CD4-positive, alpha-beta T cell treated with Interferon gamma for 1 hour (primary cell): ENCODE measurements around the gene TMEM229B.

ENCODE experiments used
- DNase-seq: peaks from one replicate; pipeline ENCODE4 v3.0.0-alpha.2; 2020

Gene TMEM229B

DNA sequence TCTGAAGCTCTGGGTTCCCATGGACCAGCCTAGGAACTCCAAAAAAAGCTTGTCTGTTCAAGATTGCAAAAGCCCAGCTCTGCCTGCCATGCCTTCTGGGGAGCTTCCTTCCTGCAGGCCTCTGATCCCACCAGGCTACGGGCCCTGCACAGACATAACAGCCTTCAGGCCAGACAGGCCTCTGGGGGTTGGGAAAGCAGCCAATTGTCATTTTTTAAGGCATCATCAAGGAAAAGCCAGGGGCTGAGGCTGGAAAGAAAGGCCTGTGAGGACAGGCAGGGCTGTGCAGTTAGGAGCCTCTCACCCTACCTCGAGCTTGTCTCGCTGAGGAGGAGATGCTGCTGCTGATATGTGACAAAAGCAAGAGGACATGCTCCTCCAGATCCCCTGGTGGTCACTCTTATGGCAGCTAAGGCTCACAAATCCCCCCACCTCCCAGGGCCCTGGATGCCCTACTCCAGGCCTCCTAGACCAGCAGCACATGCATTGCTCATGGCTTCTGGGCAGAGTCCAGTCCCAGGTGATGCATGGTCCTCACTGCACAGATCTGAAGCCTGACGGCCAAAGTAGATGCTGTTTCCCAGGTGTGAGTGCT, 2.9 kb downstream of the TMEM229B start:
- no peak for DNase-seq

DNA sequence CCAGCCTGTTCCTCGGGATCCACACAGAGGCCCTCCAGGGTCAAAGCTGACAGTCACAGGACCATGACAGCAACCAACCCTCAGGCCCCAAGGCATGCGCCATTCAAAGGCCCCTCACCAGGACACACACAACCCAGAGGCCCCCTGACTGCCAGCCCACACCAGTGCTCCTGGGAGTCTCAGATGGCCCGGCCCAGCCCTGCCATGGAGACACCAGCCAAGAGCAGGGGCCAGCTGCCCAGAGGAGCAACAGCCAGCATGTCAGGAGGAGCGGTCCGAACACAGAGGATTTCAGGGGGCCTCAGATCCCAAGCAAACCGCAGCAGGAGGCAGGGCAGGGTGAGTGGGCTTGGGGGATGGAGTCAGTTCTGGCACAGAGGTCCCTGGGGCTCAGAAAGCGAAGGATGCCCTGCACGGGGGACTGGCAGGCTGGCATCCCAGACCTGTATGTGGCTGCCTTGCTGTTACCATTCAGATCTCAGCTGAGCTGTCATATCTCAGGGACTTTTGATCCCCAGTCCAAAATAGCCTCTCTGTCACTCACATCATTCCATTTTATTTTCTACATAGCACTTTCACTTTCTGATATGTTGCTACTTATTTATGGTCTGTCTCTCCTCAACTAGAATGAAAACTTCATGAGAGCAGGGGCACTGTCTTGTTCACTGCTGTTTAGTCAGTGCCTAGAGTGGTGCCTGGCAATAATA, 4.8 kb downstream of the TMEM229B start:
- no peak for DNase-seq

DNA sequence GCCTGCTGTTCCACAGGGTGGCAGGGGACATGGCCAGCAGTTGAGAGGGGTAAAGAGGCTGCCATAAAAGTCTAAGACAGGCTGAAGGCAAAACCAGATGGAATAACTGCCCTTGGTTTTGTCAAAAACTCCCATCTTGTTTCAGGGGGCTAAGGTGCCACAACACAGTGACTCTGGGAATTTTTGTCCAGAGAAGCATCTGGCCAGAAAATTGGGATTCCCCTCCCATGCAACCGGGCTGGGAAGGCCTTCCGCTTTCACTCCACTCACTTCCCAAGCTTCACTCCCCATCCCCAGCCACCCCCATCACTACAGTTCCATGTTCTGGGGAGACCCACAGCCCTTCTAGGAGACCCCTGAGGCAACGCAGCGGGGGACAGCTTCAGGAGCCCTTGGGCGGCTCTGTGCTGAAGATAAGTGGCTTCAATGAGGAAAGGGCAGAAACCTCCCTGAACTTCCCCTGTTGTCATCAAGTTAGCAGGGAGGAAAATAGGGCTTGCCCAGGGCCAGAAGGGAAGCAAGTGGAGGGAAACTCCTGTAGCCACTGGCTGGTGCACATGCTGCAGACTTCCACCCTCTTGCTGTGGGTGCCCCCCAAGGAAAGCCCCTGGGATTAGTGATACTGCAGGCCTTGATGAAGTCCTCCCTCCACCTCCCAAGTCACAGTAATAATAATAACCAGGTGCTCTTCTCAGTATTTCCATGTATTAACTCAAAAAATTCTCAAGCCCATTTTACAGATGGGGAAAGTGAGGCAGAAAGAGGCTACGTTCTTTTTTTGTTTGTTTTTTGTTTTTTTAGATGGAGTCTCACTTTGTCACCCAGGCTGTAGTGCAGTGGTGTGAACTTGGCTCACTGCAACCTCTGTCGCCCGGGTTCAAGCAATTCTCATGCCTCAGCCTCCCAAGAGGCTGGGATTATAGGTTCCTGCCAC, 6.0 kb downstream of the TMEM229B start:
- no peak for DNase-seq

DNA sequence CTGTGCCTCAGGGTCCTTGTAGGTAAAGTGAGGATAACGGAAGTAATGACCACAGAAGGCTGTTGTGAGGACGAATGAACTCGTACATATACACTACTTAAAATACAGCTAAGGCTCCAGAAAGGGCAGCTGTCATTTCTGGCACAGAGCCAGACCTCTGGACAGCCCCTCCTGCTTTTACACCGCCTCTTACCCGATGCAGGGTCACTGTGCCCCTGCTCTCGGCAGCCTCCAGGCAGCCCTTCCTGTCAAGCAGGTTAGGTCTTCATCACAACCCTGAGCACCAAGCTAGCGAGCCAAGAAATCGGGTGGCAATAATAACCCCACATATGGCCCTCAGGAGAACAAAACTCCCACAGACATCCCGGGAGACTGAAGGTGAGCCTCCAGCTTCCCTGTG, 8.5 kb downstream of the TMEM229B start:
- DNase-seq = no peak

DNA sequence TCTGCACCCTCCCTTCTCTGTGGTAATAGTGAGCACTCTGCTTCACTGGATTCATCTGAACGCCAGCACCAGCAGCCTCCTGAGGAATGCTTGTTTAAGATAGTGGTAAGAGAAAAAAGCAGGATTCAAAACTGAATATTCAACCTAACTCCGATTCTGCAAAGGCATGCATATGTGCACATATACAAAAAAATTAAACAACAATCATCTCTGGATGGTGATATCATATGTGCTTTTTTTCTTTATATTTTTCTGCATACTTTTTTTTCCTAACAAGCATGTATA, 9.8 kb downstream of the TMEM229B start:
- no peak for DNase-seq

DNA sequence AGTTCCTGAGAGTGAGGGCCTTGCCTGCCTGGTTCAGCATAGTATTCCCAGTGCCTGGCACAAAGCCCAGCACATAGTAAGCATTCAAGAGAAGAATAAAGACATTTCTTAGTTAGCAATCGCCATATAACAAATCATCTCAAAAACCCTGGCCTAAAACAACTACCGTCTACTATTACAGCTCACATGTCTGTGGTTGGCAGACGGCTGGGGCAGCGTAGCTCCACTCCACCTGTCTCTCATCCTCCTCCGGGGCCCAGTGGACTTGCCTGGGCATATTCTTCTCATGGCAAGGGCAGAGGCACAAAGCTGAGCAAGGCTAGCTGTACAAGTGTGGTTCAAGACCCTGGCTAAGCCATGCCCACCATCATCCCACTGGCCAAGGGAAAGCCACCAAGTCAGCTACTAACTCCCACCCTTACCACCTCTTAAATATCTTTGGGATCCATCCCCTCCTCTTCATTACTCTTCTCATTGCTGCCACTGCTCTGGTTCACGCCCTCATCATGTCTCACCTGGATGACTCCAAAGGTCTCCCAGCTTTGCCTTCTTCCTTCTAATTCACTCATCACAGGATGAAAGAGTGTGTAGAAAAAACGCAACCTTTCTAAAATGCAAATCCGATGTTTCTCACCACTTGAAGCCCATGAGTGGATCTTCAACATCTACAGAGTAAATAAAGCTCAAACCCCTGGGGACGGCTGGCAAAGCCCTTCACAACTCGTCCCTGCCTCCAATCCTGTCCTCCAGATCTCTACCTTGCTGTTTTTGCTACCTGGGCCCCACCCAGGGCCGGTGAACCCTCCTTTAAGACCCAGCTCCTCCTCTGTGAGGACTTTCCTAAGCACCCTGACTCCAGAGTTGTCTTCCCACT, 10.4 kb downstream of the TMEM229B start:
- DNase-seq = no peak

DNA sequence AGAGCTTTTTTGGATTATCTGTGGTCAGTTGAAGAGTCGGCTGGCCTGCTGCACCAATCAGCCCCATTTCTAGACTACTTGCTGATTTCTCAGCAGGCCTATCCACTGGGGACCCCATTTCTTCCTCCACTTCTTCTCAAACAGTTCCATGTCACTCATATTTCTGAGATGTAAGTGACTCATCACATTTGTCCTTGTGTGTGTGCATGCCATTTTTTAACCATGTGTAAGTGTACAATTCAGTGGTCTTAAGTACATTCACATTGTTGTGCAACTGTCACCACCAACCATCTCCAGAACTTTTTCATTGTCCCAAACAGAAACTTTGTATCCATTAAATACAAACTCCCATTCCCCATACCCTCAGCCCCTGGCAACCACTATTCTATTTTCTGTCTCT, 14.2 kb downstream of the TMEM229B start:
- DNase-seq = no peak

DNA sequence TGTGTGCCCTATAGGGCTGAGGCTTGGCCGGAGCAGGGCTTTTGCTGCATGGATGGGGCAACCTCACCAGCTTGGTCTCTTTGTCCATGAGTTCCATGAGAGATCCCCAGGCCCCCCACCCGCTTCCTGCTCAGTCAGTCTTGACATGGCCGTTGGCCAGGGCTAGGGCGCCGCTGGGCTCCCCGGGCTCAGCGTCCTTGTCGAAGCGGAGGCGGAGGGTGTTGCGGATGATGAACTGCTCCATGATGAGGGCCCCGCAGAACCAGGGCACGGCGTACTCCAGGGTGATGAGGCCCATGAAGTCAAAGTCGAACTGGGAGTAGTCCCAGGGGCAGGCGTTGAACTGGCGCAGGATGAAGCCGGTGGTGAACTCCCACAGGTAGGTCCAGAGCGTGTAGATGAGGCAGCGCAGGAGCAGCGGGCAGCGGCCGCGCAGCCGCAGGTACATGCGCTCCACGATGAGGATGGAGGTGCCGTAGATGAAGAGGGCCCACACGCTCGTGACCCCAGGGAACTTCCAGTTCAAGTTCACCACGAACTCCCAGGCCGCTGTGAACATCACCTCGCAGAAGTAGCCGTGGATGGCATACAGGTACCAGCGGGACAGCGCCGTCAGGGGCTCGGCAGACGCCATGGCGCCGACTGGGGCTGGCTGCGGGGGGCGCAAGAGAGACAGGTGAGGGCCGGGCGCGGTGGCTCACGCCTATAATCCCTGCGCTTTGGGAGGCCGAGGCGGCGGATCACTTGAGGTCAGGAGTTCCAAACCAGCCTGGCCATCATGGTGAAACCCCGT, 15.0 kb downstream of the TMEM229B start:
- no peak for DNase-seq

DNA sequence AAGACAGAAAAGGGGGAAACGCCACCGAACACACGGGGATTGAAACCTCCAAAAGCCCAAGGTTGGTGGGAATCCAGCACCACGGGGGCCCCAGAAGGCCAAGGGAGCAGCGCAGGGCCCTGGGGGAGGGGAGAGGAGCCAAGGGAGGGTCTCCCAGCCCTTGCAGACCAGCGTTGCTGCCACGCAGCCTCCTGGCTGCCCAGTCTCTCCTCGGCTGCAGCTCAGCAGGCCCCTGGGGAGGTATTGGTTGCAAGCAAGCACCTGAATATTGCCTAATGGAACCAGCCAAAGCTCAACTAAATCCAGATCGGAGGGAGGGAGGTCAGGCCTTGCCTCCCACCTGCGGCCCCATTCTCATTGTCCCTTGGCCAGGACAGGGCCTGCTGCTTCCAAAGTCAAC, 15.8 kb downstream of the TMEM229B start:
- no peak for DNase-seq

DNA sequence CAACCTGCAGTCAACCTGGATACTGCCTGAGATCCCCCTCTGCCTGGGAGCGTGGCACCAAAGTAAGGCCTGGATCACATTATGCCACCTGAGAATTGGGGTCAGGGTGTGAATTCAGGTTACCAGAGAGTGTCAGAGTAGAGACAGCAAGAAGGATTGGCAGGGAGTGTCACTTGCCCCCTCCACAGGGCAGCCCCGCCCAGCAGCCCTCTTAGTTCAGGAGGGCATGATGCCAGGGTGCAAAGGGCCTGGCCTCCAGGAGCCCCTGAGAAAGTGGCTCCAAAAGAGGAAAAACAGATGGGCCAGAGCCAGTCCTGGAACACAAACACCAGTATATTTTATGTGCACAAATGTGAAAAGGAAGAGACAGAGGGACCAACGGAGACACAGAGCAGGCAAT, 18.6 kb downstream of the TMEM229B start:
- DNase-seq = no peak

DNA sequence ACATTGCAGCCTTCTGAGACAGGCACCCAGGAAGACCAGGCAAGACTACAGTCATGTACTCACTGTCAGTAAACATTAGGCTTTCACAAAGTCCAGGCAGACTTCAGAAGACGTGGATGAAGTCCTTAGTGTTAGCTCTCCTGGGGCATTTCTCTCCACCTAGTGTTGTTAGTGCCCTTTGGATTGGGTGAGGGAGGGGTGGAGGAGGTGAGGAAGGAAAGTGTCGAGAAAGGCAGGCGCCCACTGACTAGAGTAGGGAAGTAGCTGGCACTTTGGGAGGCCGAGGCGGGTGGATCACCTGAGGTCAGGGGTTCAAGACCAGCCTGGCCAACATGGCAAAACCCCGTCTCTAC, 20.2 kb downstream of the TMEM229B start:
- no peak for DNase-seq

DNA sequence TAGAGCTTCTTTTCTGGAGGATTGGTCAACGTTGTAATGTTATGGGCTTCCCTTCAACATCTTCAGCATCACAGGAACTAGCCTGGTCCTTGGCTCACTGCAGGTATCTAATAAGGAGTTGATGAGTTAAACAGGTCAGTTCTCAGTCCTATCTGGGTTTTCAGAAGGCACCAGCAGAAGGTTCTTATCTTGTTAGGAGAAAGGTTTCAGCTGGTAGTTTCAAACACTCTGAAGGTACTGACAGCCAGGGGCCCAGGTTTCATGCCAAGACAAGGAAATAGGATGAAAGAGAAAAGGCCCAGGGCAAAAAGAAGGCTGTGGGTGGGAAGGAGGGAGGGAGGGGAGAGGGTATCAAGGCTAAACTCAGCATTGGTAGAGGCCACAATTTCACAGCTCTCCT, 21.4 kb downstream of the TMEM229B start:
- DNase-seq = no peak

DNA sequence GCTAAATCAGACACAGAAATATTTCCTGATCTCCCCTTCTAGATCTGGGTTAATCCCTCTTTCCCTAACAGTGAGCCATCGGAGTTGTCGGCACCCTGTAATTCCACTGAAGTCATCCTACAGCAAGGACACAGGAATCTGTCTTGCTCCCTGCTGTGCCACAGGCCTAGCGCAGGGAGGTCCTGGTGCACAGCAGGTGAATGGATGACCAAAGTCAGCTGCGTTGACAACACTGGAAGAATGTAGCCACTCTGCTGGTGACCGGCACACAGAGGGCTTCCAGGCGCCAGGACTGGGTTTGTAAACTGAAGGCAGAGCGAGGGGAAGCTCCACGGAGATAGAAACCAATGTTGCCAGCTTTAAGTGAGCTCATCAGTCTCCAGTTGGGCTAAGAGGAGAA, 23.6 kb downstream of the TMEM229B start:
- DNase-seq = no peak

DNA sequence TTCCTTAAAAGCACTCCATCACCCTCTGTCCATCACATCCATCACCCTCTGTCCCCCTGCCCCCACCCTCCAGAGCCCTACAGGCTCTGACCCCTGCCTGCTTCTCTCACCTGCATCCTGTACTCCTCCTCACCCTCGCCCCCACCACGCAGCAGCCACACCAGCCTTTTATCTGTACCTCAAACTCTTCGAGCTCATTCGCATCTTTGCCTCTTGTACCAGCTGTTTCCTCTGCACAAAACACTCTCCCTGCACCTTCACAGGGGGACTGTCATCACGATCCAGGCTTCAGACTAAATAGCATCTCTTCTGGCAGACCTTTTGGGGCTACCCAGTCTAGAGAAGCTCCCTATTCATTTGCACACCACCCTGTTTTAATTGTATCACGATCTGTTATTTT, 24.1 kb downstream of the TMEM229B start:
- peak; percentile 13 for DNase-seq

DNA sequence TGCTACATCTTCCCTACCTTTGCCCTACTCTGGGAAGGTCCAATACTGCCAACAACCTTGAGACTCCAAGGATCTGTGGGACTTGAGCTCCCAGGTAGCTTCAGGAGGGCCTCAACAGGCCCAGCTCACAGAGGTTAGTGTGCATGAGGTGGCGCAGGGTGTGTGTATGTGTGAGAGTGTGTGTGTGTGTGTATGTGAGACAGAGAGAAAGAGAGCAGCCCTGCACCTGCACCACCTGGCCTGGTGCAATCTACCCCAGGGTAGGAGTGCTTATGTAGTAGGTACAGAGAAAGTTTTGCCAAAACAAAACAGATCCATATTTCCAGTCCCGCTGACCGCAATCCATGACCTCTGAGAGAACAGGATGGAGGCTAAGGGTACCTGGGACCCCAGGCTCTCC, 24.6 kb downstream of the TMEM229B start:
- no peak for DNase-seq

DNA sequence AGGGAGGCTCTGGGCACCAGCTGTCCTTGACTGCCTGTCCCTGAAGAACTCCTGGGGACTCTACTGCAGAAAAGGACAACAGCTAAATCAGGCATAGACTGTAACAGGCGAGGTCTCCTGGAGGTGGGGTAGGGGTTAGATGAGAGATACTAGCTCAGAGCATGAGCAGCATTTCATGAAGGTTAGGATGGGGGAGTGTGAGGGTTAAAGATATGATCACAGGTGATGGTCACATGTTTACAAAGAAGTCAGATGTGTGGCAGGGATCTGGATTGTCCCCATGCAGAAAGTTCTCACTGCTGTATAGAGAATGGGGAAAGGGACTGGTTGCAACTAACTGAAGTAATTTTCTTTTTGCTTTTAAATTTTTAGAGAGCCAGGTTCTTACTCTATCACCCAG, 26.5 kb downstream of the TMEM229B start:
- DNase-seq = no peak

DNA sequence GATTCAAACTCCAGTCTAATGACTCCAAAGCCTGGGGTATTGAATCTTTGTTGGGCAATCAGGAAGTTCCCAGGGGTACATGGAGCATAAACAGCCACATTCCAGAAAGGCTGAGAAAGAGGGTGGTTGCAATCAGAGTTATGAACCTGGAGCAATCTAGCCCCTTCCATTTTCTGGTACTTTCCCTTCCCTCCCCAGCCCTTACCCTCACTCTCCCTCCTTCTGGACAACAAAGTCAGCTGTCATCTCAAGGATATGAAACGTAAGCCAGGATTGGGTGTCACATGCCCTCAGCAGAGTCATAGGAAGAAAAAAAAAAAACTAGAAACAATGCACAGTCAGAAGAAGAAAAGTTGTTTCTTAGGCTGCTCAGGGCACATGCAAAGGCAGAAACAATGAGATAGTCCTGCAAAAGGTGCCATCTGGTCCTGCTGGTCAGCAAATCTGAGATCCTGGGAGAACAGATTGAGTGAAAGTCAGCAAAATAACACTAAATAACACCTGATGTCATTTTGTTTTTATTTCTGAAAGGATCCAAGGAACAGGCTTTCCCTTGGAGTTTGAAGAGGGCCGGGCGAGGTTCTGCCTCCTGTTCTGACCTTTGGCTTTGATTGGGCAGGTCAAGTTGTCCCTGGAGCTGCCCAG, 27.1 kb downstream of the TMEM229B start:
- DNase-seq = no peak

DNA sequence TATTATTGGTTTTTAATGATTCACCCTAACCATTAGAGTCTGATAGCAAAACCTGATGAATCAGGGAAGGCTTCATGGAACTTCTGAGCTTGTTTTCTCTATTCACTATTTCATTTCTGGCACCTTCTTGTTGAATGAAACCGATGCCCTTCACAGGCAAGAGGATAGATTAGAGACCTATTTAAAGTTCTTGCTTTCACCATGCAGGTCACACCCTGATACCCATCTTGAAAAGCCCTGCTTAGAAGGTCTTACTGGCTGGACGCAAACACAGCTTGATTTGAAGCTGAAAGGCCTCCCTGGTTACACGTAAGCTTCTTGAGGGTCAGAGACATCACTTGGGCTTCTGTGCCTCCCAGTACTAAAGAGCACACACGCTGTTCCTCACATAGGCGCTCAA, 29.2 kb downstream of the TMEM229B start:
- no peak for DNase-seq

DNA sequence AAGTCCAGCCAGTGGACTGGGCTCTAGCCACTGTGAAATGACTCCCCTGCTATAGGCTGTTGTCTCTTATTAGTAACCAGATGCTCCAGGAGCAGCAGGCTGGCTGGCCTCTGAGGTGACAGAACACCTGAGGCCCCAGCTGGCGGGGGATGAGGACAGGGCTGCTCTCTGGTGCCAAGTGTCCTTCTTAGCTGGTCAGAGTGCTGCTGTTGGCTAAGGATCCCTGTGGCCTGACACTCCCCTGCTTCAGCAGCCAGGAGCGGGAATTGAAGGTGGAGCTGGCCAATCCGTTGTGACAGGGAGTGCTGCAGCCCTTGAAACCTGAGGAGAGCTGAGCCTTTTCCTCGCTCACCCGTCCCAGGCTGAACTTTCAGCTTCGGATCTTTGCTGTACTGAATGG, 30.7 kb downstream of the TMEM229B start:
- DNase-seq = no peak

DNA sequence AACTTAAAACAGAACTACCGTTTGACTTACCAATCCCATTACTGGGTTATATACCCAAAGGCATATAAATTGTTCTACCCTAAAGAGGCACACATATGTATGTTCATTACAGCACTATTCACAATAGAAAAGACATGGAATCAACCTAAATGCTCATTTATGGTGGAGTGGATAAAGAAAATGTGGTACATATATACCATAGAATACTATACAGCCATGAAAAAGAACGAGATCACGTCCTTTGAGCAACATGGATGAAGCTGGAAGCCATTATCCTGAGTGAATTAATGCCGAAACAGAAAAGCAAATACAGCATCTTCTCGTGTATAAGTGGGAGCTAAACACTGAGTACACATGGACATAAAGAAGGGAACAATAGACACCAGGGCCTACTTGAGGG, 31.8 kb downstream of the TMEM229B start:
- DNase-seq = no peak

DNA sequence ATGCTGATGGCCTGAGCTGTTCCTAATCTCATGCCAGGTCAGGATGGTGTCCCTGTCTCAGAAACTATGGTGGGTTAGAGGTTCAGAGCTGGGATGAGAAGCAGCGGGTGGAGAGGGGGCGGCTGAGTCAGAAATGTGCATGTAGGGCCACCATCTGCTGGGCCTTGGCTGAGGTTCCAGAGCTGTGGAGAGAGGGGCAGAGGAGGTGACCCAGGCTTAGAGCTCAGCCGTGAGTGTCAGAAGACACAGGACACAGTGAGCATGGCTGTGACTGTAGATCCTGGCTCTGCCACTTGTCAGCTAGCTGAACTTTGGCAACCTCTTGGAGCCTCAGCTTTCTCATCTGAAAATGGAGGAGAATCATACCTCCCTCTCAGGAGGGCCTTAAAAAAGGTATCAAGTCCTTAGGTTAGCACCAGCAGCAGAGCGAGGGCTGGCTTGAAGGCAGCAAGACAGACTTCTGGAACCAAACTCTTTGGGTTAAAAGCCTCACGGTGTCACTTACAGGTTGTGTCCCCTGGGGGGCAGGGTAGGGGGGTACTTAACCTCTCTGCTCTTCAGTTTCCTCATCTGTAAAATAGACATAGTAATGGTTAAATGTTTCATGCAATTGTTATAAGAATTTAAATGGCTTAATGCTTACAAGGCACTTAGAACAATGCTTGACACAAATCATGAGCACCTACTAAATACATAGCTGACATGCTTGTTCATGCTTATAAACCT, 34.8 kb downstream of the TMEM229B start:
- no peak for DNase-seq
